ENCODE measurements around the gene GOLPH3.

DNA sequence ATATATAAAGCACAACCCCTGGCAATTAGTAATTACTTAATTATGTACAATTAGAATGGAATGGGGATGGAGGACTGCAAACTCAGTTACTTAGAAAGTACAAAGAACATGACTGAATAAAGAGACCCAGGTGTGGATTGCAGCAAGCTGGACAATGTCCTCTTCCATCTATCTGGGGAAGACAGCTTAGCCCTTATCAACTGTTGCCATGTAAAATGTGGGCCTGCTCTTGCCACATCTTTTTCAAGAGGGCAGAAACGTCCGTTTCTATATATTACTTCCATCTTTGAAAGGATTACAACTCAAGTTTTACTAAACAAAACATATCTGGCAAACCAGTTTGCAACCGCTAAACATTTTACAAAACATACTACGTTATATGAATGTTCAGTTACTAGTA is 26.2 kb downstream of the GOLPH3 start:
- no peak for TF ChIP-seq POLR2A (IDR thresholded peaks at IDR 0.05; ENCODE audit: low read depth, low read length)
- TF ChIP-seq POLR2AphosphoS5 (IDR thresholded peaks at IDR 0.05; ENCODE audit: low read depth, low read length) = no peak
- TF ChIP-seq TAF1 (IDR thresholded peaks at IDR 0.05; ENCODE audit: borderline replicate concordance, low read depth, low read length) = no peak
